ENCODE results near the gene TOP2B. TPM values are rescaled to one million over a fixed set of nuclear protein-coding genes. Genes with fewer than 3 reads are reported as not detected.

The TOP2B gene
- total RNA-seq, 1 donor from 2014 or later = 83.4 TPM

DNA sequence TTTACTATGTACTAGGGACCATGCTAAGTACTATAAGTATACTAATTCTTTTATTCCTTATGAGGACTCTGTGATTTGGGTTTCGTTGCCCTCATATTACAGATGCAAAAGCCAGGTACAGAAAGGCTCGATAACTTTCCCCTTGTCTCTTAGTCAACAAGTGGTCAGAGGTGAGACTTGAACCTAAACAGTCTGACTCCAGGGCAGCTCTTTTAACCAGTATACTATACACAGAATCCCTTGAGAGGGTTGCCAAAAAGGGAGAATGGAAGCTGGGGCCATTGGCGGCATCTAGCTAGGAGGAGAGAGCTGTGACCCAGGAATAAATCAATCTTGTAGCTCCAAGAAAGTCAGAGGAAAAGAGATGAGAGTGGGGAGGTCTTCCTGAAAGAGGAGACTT lies 92.4 kb downstream of the TOP2B start:
- no peak overlapping the region for H3K27ac ChIP-seq
- no peak for ATAC-seq
- TF ChIP-seq, protein P1, sequence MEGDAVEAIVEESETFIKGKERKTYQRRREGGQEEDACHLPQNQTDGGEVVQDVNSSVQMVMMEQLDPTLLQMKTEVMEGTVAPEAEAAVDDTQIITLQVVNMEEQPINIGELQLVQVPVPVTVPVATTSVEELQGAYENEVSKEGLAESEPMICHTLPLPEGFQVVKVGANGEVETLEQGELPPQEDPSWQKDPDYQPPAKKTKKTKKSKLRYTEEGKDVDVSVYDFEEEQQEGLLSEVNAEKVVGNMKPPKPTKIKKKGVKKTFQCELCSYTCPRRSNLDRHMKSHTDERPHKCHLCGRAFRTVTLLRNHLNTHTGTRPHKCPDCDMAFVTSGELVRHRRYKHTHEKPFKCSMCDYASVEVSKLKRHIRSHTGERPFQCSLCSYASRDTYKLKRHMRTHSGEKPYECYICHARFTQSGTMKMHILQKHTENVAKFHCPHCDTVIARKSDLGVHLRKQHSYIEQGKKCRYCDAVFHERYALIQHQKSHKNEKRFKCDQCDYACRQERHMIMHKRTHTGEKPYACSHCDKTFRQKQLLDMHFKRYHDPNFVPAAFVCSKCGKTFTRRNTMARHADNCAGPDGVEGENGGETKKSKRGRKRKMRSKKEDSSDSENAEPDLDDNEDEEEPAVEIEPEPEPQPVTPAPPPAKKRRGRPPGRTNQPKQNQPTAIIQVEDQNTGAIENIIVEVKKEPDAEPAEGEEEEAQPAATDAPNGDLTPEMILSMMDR (IDR thresholded peaks at IDR 0.05) = no peak

DNA sequence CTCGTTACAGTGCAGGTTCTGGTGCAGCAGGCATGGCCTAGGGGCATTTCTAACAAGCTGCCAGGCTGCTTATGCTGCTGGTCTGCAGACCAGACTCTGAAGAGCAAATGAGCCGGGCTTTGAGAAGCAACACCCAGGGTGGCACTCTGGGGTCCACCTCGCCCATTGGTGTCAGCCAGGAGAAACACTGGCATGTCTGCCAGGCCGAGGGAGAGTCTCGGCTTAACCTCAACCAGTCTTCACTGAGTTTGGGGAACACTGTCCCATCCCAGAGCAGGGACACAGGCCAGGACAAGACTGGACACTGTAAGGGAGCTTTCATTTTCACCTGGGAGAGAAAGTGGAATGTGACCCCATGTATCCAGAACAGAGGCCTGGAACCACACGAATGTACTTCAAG lies 93.4 kb downstream of the TOP2B start:
- TF ChIP-seq, protein P1 (IDR thresholded peaks at IDR 0.05) = no peak
- intact Hi-C loops (cut with DNase I) = no loop called here
- H3K4me1 ChIP-seq = no peaks in the 10 kb centered on the region
- H3K27me3 ChIP-seq = no peaks in the 10 kb centered on the region
- DNase-seq (no peak), ATAC-seq (no peak)
- no peaks in the 10 kb centered on the region for H3K36me3 ChIP-seq
- H3K9me3 ChIP-seq = no peaks in the 10 kb centered on the region
- no peak overlapping the region for H3K4me3 ChIP-seq
- H3K27ac ChIP-seq = no peak overlapping the region

More for the DNA sequence above, 92.4 kb downstream of the TOP2B start:
- Histone ChIP-seq H3K4me3 (no peak overlapping the region), H3K4me1 (no peaks in the 10 kb centered on the region), H3K27me3 (no peaks in the 10 kb centered on the region), H3K36me3 (no peaks in the 10 kb centered on the region), H3K9me3 (no peaks in the 10 kb centered on the region)
- DNase-seq = no peak
- intact Hi-C loops (cut with DNase I) = no loop called here

DNA sequence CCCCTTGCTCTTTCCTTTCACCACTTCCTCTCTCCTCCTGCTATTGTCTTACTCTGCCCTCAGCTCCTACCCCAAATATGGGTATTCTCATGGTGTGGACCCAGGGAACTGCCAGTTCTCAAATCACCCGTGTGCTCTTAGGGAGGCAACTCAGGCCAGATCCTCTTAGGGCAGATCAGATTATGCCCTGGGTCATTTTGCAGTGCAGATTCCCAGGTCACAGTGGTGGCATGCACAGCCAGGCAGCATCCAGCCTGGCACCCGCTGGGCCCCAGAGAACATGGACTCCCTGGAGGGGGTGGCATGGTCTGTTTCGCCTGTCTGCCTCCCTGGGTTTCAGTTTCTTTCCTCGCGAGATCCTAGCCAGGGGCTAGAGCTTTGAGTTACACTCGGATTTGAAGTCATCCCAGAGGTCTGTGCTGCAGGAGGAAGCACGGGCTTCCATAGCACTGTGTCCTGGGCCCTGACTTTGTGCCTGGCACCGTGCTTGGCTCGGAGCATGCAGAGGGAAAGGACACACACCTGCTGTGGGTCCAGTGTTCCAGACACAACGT lies 96.1 kb downstream of the TOP2B start:
- Histone ChIP-seq H3K4me1 (no peaks in the 10 kb centered on the region), H3K27ac (no peak overlapping the region), H3K27me3 (no peaks in the 10 kb centered on the region), H3K36me3 (no peaks in the 10 kb centered on the region), H3K4me3 (no peak overlapping the region), H3K9me3 (no peaks in the 10 kb centered on the region)
- ATAC-seq (no peak), DNase-seq (no peak)
- intact Hi-C loops (cut with DNase I) = no loop called here
- TF ChIP-seq, protein P1 (IDR thresholded peaks at IDR 0.05) = no peak

GRCh38 chr3:25567806-25568524 lies 96.7 kb downstream of the TOP2B start:
- DNase-seq = no peak
- TF ChIP-seq, protein P1 (IDR thresholded peaks at IDR 0.05) = no peak
- no peak overlapping the region for H3K27ac ChIP-seq

DNA sequence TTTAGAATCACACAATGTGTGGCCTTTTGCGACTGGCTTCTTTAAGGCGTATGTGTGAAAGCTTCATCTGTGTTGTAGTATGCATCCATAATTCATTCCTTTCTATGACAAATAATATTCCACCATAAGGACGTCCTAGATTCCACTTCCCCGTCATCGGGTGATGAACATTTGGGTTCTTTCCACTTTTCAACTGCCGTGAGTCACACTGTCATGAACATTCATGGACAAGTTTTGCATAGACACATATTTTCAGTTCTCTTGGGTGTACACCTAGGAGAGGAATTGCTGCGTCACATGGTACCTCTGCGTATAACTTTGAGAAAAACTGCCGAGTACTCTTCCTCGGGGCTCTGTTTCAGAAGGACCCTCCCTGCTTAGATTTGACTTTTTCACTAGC lies 97.3 kb downstream of the TOP2B start:
- Histone ChIP-seq H3K4me3 (no peak overlapping the region), H3K4me1 (no peaks in the 10 kb centered on the region), H3K27me3 (no peaks in the 10 kb centered on the region), H3K27ac (no peak overlapping the region), H3K36me3 (no peaks in the 10 kb centered on the region), H3K9me3 (no peaks in the 10 kb centered on the region)
- no peak for DNase-seq
- intact Hi-C loops (cut with DNase I) = no loop called here
- TF ChIP-seq, protein P1 (IDR thresholded peaks at IDR 0.05) = no peak
- ATAC-seq = no peak

More at GRCh38 chr3:25567806-25568524, 96.7 kb downstream of the TOP2B start:
- Histone ChIP-seq H3K27me3 (no peaks in the 10 kb centered on the region), H3K4me3 (no peak overlapping the region), H3K36me3 (no peaks in the 10 kb centered on the region), H3K9me3 (no peaks in the 10 kb centered on the region), H3K4me1 (no peaks in the 10 kb centered on the region)
- intact Hi-C loops (cut with DNase I) = no loop called here
- no peak for ATAC-seq

Data from upper lobe of right lung (tissue), 1 donor.